ENCODE measurements around the gene DCD.
"Not testable (repeated sequence)": the region's sequence is repeated elsewhere in the genome, so short reads cannot be mapped to it uniquely, and the experiment has no call there.

Gene DCD

DNA sequence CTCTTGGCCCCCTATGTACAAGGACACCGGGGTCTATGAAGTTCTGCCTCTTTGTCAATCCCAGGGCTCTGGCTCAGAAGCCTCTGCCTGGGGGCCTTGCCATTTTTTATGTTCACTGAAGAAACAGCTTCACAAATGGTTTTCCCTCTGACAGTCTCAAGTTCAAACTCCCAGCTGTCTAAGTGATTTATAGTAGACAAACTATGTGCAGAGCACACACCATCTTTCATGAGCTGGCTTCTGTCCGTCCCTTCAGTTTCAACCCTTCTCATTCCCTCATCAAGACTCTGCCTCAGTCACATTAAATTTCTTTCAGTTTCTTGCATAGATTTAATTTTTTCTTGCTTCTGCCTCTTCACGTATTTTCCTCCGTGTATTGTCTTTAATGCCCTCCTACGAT, 2.7 kb upstream of the DCD start:
- DNase-seq = no peak

DNA sequence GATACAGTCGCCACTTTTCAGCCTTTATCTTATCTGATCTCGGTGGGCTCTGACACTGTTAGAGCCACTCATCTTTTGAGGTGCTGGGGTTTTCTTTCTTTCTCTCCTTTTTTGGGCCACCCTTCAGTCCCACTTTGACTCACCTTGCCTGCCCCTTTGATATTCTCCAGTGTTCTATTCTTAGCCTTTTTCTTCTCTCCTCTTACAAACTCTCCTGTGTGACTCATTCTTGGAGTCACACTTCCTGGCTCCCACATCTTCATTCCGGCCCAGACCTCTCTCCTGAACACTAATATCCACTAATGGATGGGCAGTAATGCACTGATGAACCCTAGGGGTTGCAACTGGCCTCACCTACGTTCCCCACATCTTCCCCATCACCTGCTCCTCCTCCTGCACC, 2.2 kb upstream of the DCD start:
- DNase-seq = no peak

GRCh38 chr12:54649825-54650224, 1.7 kb upstream of the DCD start:
- no peak for DNase-seq

DNA sequence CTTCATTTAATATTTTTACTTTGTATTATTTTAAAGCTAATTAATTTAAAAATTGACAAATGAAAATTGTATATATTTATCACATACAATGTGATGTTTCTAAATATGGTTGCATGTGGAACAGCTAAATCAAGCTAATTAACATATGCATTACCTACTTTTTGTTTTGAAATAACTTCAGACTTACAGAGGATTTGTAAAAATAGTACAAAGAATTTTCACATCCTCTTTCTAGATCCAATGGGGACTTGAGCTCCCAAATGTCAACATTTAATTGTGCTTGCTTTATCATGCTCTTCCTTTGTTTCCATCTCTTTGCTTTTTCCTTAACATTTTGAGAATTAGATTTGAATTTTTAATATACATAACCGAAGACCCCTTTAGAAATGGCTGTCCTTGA, 6.6 kb downstream of the DCD start:
- DNase-seq = no peak

- no peak for DNase-seq
These were observed 7.1 kb downstream of the DCD start for GRCh38 chr12:54641089-54641488.

- DNase-seq = not testable (repeated sequence)
These were observed 9.1 kb downstream of the DCD start for GRCh38 chr12:54639112-54639511.

GRCh38 chr12:54634795-54635194, 13.4 kb downstream of the DCD start, which contains the start of gene LACRT:
LACRT (minus strand) TSS chr12:54634895; CDS start chr12:54634841, 54 bp downstream.
- no peak for DNase-seq

- DNase-seq = no peak
These were observed 16.0 kb downstream of the DCD start for GRCh38 chr12:54631988-54632728.

DNA sequence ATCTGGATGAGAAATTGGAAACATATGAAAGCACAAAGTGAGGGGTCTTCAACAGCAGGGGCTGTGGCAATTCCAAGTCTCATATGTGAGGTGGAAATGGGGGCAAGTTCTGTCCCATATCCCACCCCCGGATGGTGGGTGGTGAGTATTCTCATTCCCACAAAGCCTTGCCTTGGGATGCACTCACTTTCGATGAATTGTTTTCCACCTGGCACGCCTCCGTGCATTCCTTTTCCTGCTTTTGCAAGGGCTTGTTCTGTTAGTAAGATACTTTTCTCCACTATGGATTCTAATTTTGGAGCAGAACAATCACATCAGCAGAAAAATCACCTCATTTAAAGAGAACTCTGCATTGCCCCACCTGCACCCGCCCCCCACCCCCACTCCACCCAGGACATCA, 16.6 kb downstream of the DCD start:
- DNase-seq = no peak

DNA sequence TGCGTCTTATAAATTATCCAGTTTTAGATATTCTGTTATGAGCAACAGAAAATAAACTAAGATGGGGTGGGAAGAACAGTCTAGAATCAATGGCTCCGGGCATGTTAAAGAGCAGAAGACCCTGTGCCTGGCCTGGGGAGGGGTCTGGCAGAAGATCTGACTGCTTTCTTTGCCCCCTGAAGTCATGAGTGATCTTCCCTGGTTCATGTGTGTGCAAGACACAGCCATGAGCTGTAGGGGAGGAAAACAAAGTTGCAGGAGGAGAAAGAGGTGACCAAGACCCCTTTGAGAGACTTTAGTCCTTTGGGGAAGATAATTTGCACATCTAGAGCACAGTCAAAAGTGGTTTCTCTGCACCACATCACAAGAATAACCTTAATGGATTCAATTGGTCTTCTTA, 18.2 kb downstream of the DCD start:
- no peak for DNase-seq

DNA sequence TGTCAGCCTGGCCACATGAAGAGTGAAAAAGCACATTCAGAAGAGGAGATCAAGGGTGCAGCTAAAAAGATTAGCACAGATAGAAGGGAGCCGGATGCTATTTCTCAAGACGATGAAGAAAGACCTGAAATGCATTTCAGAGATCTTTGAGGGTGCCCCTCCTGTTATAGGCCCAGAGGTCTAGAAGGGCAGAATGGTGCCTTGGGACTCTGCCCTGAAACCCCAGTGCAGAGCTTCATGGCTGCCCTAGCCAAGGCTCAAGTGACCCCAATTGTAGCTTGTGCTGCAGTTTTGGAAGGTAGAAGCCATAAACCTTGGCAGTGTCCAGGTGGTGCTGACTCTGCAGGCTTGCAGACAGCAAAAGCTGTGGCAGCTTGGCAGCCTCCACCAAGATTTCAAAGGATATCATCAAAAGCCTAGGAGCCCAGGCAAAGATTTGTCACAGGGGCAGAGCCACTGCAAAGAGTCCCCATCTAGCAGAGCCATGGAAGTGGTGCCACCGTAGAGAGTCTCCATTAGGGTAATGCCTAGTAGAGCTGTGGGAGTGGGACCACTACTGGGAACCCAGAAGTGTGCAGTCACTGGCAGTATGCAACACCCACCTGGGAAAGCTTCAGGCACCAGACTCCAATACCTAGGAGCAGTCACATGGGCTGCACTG, 19.8 kb downstream of the DCD start:
- no peak for DNase-seq

- no peak for DNase-seq
These were observed 20.9 kb downstream of the DCD start for GRCh38 chr12:54627304-54627703.

DNA sequence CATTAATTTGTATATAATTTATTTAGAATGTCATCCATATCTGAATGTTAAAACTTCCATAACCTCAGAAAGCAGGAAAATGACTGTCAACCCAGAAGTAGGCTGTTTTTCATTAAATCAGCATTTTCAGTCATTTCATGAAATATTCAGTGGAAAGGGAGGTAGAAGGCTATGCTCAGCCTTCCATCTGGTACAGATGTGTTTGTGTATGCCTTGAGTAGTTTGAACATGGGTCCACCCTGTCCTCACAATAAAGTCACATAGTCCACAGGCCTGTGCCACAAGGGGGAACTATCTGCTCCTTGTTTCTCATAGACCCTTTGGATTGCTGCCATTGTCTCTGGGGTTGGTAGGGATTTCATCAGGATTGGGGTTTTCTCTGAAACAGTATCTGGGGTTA, 22.6 kb downstream of the DCD start:
- no peak for DNase-seq

- DNase-seq = no peak
These were observed 23.6 kb downstream of the DCD start for GRCh38 chr12:54624315-54625279.

GRCh38 chr12:54622463-54623183, 25.5 kb downstream of the DCD start:
- DNase-seq = no peak

GRCh38 chr12:54616933-54617680, 31.1 kb downstream of the DCD start:
- no peak for DNase-seq

- no peak for DNase-seq
These were observed 35.9 kb downstream of the DCD start for GRCh38 chr12:54612225-54612750.

GRCh38 chr12:54611715-54612149, 36.4 kb downstream of the DCD start:
- no peak for DNase-seq

DNA sequence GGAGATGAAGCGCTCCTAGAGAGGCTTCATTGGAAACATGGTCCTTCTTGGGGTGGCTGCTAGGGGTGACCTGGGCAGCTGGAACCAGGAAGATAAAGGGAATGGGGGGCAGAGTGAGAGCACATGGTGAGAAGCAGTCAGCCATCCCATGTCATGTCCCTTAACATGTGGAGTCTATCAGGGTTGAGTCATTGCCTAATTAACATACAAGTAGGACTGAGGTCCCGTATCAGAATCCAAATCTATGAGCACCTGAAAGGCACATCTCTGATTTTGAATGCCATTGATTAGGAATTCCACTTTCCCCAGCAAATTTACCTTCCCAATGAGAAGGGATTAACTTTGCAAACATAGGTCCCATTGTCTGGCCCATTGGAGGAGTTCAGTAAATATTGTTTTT, 39.4 kb downstream of the DCD start:
- DNase-seq = no peak

- no peak for DNase-seq
These were observed 40.0 kb downstream of the DCD start for GRCh38 chr12:54608156-54608555.

- no peak for DNase-seq
These were observed 41.6 kb downstream of the DCD start for GRCh38 chr12:54606556-54606955.

Measured in activated gamma-delta T cell treated with Interleukin-2 at 50 U/mL for 16 hours (primary cell).